GM19328 (cell line): Measurements from ENCODE around the gene CHTF8.

Experiments used
- ATAC-seq: cut with Tn5 transposase; IDR thresholded peaks from one replicate; pipeline ENCODE4 v1.9.1; 2021; ENCODE audit warnings: mild to moderate bottlenecking, moderate library complexity; ENCODE audit not compliant: unreplicated experiment

The CHTF8 gene

DNA sequence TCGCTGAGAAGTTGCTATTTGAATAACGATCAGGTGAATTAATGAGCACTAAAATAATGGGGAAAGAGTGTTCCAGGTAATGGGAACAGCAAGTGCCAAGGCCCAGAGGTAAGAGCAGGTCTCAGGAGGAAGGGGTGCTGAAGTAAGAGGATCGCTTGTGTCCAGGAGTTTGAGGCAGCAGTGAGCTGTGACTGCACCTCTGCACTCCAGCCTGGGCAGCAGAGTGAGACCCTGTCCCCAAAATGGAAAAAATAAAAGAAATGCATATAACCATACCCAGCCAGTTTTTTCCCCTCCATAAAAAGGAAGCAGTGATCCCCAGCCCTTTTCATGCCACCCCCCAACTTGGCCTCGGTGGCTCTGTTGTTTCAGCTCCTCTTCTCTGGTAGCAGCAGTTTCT lies 43.7 kb downstream of the CHTF8 start:
- ATAC-seq = no peak

DNA sequence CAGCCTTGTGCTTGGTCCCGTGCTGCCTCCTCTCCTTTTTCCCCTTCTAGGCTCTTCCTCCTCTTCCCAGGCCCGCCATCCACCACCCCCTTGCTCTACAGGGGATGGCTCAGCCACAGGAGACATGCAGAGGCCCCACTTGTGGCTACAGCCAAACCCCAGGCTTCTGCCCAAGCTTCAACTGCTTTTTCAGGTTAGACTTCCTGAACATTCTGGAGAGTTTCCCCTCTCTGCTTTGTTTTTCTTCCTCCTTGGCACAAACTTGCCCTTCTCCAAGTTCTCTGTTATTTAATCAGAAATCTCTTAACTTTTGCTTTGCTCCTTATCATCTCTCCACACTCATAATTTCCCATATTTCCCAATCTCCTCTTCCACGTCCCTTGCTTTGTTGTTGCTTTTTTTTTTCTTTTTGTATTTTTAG lies 45.2 kb downstream of the CHTF8 start:
- no peak for ATAC-seq

DNA sequence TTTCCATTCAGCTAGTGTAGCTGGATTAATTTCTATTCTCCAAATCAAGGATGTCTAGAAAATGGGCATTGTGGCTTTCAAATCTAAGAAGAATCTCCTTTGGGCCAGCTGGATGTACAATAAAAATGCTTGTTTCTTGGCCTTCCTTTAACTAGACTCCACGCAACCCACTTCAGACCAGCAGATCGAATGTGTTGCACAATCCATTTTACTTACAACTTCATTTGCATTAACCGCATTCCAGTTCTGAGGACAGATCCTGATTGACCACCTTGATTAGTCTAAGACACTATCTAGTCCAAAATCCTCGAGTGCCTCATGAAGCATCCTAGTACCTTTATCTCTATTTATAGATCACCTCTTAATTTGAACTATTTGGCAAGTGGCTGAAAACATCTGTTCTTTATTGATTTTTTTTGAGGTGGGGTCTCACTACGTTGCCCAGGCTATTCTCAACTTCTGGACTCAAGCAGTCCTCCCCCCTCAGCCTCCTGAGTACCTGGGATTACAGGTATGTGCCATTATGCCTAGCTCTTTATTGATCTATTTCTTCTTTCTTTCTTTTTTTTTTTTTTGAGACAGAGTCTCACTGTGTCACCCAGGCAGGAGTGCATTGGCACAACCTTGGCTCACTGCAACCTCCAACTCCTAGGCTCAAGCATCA lies 47.2 kb downstream of the CHTF8 start:
- ATAC-seq = no peak

DNA sequence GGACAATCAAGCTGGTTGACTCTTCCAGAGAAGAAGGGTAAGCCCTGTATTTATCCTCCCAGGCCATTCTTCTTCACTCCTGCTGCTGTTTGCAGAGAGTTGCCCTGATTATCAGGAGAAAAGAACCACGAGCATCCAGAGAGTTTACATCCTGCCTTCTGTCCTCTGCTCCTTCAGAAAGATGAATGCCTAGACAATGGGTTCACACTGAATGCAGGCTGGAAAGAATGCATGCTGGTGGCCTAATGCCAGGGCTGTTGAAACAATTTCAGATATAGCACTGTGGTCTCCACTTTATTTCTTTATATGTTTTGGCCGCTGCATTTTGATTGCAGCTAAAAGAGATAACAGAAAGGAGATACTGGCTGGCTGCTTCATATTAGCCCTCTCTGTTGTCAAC lies 48.1 kb downstream of the CHTF8 start:
- ATAC-seq = no peak

DNA sequence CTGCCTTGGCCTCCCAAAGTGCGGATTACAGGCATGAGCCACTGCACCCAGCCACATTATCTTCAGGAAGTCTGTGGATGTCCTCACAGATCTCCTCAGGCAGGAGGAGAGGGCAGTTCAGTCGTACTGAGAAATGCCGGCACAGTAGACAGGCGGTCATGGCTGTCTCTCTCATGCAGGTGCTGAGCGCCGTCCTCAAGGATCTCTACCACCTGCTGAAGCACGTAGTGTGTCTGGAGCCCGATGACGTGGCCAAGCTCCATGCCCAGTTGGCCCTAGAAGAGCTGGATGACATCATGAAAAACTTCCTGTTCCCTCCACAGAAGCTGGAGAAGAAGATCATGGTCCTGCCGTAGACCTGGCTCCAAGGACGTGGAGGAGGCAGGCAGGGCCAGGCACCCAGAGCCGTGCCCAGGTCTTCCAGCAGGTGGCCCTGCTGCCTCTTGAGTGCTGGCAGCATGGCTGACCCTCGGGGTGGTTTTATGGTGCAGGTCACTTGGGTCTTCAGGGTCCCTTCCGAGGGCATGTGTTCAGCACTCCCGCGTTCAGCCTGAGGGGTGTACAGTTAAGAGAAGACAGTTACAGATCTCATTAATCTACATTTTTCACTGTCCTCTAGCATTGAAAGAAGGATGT lies 49.0 kb downstream of the CHTF8 start:
- no peak for ATAC-seq

DNA sequence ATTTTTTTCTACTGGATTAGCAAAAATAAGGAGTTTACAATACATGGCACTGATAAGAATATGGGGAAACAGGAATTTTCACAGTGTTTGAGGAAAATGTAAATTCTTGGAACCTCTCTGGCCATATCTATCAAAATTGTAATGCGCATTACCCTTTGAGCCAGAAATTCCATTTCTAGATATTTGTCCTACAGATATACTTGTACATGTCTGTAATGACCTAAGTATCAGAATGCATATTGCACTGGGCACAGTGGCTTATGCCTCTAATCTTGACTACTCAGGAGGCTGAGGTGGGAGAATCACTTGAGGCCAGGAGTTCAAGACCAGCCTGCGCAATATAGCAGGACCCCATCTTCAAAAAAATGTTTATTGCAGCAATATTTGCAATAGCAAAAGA lies 52.7 kb downstream of the CHTF8 start:
- ATAC-seq = no peak

DNA sequence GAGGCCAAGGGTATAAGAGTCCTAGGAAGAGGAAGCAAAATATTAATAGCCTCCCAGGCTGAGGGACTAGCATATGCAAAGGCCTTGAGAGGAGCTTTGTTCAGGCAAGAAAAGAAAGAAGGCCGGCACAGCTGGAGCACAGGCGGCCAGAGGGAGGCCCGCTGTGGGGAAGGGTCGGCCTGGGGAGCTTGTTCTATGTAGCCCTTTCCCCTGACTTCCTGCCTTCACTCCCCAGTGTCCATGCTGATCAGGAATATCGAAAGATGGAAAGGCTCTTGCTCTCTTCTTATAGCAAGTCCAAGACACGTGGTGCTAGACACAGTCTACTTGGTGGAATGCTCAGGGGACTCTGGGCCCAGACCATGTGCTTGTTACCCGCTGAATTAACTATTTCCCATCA lies 54.3 kb downstream of the CHTF8 start:
- no peak for ATAC-seq

DNA sequence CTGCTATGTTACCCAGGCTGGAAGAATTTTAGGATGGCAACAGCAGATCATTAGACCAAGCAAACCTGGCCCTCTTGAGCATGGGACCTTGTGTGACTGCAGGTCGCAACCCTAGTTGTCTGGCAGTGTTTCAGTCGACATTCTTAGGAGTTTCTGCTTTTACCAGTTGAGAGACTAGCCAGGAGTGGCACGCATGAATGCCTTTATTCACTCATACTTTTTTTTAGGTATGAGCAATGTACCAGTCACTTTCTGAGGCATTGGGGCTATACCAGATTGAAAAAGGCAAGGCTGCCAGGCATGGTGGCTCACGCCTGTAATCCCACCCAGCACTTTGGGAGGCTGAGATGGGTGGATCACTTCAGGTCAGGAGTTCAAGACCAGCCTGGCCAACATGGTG lies 55.1 kb downstream of the CHTF8 start:
- ATAC-seq = no peak

DNA sequence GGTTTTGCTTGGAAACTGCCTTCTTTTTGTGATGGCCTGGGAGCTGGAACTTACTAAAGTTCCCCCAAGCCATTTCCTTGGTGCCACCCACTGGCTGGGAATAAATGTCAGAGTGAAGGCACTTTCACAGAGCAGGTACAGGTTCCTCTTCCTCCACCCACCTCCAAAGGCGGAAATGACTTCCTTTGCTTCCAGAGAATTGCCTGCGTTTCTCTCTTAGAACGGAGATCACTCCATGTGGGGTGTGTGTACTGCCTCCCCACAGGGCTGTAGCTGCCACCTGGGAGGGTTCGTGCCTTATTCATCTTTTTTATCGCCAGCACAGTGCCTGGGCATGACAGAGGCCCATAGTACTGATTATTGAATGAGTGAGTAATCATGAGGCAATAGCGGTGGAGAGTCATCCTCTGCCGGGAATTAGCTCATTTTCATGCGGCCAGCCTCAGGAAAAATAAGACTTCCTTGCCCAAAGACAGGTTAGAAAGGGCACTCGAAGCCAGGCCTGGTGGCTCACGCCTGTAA lies 59.1 kb downstream of the CHTF8 start:
- ATAC-seq = no peak

DNA sequence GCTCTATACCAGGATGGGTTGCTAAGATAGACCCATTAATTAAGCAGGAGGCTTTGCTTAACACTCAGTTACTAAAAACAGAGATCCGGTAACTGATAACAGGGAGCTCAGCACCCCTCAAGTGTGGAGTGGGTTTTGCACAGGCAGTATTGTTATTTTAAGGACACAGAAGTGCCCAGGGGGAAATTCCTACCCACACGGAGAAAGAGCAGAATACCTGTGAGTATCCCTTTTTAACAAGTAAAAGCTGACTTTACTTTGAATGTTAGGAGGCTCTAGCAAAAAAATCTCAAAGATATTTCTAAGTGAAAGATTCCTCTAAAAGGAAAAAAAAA lies 59.8 kb downstream of the CHTF8 start:
- ATAC-seq = no peak

DNA sequence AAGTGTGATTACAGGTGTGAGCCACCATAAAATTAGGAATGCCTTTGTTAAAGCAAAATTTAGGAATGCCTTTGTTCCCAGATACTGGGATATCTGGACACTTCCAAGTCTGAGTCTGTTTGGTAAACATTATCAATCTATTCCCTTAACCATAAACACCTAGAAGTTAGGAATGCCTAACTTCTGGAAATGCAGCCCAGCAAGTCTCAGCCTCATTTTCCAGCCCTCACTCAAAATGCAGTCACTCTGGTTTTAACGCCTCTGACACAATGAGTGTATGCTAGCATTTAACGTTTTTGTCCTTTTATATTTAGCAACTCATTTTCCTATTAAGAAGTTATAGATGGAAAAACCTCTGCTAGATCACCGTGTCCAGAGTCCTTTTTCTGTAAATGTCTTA lies 61.4 kb downstream of the CHTF8 start:
- no peak for ATAC-seq

DNA sequence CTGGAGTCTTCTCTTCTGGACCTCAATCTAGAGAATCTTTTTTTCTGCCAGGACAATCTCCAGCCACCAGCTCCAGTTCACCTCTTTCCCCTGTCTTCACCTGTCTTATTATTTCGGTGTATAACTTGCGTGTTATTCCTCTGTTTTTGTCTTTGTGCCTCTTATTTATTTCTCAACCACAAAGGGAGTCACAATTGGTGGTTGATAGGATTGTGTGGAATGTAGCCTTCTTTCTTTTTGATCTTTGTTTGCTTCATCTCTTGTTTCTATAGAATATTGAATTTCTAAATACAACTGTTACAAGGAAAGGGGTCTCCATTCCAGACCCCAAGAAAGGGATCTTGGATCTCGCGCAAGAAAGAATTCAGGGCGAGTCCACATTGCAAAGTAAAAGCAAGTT lies 62.9 kb downstream of the CHTF8 start:
- ATAC-seq = no peak
